Glutamatergic neuron (in vitro differentiated cells): ENCODE results near the gene ARHGAP24. TPM values are rescaled to one million over a fixed set of nuclear protein-coding genes. Genes with fewer than 3 reads are reported as not detected.
"Not testable (repeated sequence)": the region's sequence is repeated elsewhere in the genome, so short reads cannot be mapped to it uniquely, and the experiment has no call there.

Experiments used
- DNase-seq: peaks from one replicate; pipeline ENCODE4 v3.0.0; 2022
- H3K27ac Mint-ChIP-seq: one replicate; pipeline ENCODE4 v1.8.0; 2020; ENCODE audit warnings: mild to moderate bottlenecking, mixed read lengths, inconsistent platforms; ENCODE audit not compliant: unreplicated experiment
- H3K27me3 Mint-ChIP-seq: one replicate; pipeline ENCODE4 v1.8.0; 2020; ENCODE audit warnings: mild to moderate bottlenecking, moderate library complexity, mixed read lengths, inconsistent platforms; ENCODE audit not compliant: unreplicated experiment
- H3K36me3 Mint-ChIP-seq: one replicate; pipeline ENCODE4 v1.8.0; 2020; ENCODE audit warnings: mild to moderate bottlenecking, mixed read lengths, inconsistent platforms; ENCODE audit not compliant: unreplicated experiment
- H3K4me1 Mint-ChIP-seq: one replicate; pipeline ENCODE4 v1.8.0; 2020; ENCODE audit warnings: mild to moderate bottlenecking, low read depth, mixed read lengths, inconsistent platforms; ENCODE audit not compliant: unreplicated experiment
- H3K4me3 Mint-ChIP-seq: one replicate; pipeline ENCODE4 v1.8.0; 2020; ENCODE audit warnings: mild to moderate bottlenecking, mixed read lengths, inconsistent platforms; ENCODE audit not compliant: unreplicated experiment
- H3K9me3 Mint-ChIP-seq: one replicate; pipeline ENCODE4 v1.8.0; 2020; ENCODE audit warnings: mild to moderate bottlenecking, moderate library complexity, mixed read lengths, inconsistent platforms; ENCODE audit not compliant: unreplicated experiment
- CTCF ChIP-seq: fragments of 200-600 bp; sonication (generic); IDR thresholded peaks from one replicate; pipeline ENCODE4 v1.5.0; 2021; ENCODE audit not compliant: partially characterized antibody, unreplicated experiment
- total RNA-seq: library from RNA; stranded (reverse); fragmentation: NEBNext Ultra II Directional; extraction: Animal tissue kit (Norgen Biotek cat#: 25700); gene quantifications from one replicate; pipeline ENCODE4 v1.2.1, GENCODE V29; 2021; ENCODE audit not compliant: unreplicated experiment

ARHGAP24 gene
- total RNA-seq, 1 donor from 2014 or later = 1.6 TPM

GRCh38 chr4:86015412-86016350 lies 540.7 kb downstream of the ARHGAP24 start:
- H3K4me1 Mint-ChIP-seq = peaks cover 24% of the 10 kb centered on the region
- no peak for TF ChIP-seq CTCF
- H3K27ac Mint-ChIP-seq = peak overlapping the region; percentile 4
- no peak for DNase-seq
- H3K9me3 Mint-ChIP-seq = peaks cover 2% of the 10 kb centered on the region
- peaks cover 6% of the 10 kb centered on the region for H3K36me3 Mint-ChIP-seq
- H3K4me3 Mint-ChIP-seq = no peak overlapping the region
- no peaks in the 10 kb centered on the region for H3K27me3 Mint-ChIP-seq

GRCh38 chr4:86019362-86019761 lies 544.4 kb downstream of the ARHGAP24 start:
- TF ChIP-seq CTCF = no peak
- H3K27ac Mint-ChIP-seq = peak overlapping the region; percentile 23
- no peak for DNase-seq
- H3K9me3 Mint-ChIP-seq = peaks cover 6% of the 10 kb centered on the region
- no peak overlapping the region for H3K4me3 Mint-ChIP-seq
- peaks cover 20% of the 10 kb centered on the region for H3K4me1 Mint-ChIP-seq
- peaks cover 11% of the 10 kb centered on the region for H3K36me3 Mint-ChIP-seq
- H3K27me3 Mint-ChIP-seq = no peaks in the 10 kb centered on the region

GRCh38 chr4:86019906-86020305 lies 545.0 kb downstream of the ARHGAP24 start:
- H3K27ac Mint-ChIP-seq = no peak overlapping the region
- no peaks in the 10 kb centered on the region for H3K27me3 Mint-ChIP-seq
- no peak for TF ChIP-seq CTCF
- H3K4me1 Mint-ChIP-seq = peaks cover 15% of the 10 kb centered on the region
- no peak overlapping the region for H3K4me3 Mint-ChIP-seq
- H3K36me3 Mint-ChIP-seq = peaks cover 11% of the 10 kb centered on the region
- H3K9me3 Mint-ChIP-seq = peaks cover 6% of the 10 kb centered on the region
- DNase-seq = no peak

DNA sequence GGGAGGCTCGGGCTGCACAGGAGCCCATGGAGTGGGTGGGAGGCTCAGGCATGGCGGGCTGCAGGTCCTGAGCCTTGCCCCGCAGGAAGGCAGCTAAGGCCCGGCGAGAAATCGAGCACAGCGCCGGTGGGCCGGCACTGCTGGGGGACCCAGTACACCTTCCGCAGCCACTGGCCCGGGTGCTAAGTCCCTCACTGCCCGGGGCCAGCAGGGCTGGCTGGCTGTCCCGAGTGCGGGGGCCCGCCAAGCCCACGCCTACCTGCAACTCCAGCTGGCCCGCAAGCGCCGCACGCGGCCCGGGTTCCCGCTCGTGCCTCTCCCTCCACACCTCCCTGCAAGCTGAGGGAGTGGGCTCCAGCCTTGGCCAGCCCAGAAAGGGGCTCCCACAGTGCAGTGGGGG lies 546.7 kb downstream of the ARHGAP24 start:
- H3K27me3 Mint-ChIP-seq, H3K4me1 Mint-ChIP-seq, H3K4me3 Mint-ChIP-seq, DNase-seq, H3K27ac Mint-ChIP-seq, H3K9me3 Mint-ChIP-seq: not testable (repeated sequence)
- peaks cover 11% of the 10 kb centered on the region for H3K36me3 Mint-ChIP-seq

- Mint-ChIP-seq H3K4me3 (no peak overlapping the region), H3K36me3 (peaks cover 5% of the 10 kb centered on the region), H3K9me3 (peaks cover 2% of the 10 kb centered on the region), H3K27me3 (no peaks in the 10 kb centered on the region), H3K4me1 (no peaks in the 10 kb centered on the region), H3K27ac (no peak overlapping the region)
- no peak for TF ChIP-seq CTCF
- no peak for DNase-seq
Observed at GRCh38 chr4:86026720-86027119, 551.8 kb downstream of the ARHGAP24 start.
